IgD-negative memory B cell (primary cell): ENCODE measurements around the gene TAF6L. TPM values are rescaled to one million over a fixed set of nuclear protein-coding genes. Genes with fewer than 3 reads are reported as not detected.
A peak's percentile ranks its signal among the peaks of the same experiment; 100 is the strongest.
"Not testable (repeated sequence)": the region's sequence is repeated elsewhere in the genome, so short reads cannot be mapped to it uniquely, and the experiment has no call there.

ENCODE experiments used
- H3K27ac Mint-ChIP-seq, 3 donors: one replicate each; pipeline ENCODE4 v1.8.0; 2020 to 2022; ENCODE audit warnings: mild to moderate bottlenecking in 3 of 3, mixed read lengths in 3 of 3, moderate library complexity in 1 of 3
- H3K27me3 Mint-ChIP-seq: one replicate; pipeline ENCODE4 v1.8.0; 2021; ENCODE audit warnings: mixed read lengths
- H3K36me3 Mint-ChIP-seq: one replicate; pipeline ENCODE4 v1.8.0; 2020; ENCODE audit warnings: mild to moderate bottlenecking, mixed read lengths
- H3K4me1 Mint-ChIP-seq, 3 donors: one replicate each; pipeline ENCODE4 v1.8.0; 2020 to 2022; ENCODE audit warnings: mixed read lengths in 3 of 3, mild to moderate bottlenecking in 1 of 3
- H3K4me3 Mint-ChIP-seq, 4 donors: one replicate each; pipeline ENCODE4 v1.8.0; 2020 to 2022; ENCODE audit warnings: mild to moderate bottlenecking in 4 of 4, mixed read lengths in 4 of 4, moderate library complexity in 3 of 4
- H3K9me3 Mint-ChIP-seq, 3 donors: one replicate each; pipeline ENCODE4 v1.8.0; 2020 to 2021; ENCODE audit warnings: mixed read lengths in 3 of 3, mild to moderate bottlenecking in 1 of 3
- polyA plus RNA-seq: library from polyadenylated mRNA; unstranded; fragments of 300-500 nt; fragmentation: Illumina TruSeq; gene quantifications from one replicate; pipeline ENCODE4 v1.2.3, GENCODE V29; 2021

Gene TAF6L
- polyA plus RNA-seq, 1 donor from 2014 or later, result 12.2 TPM

DNA sequence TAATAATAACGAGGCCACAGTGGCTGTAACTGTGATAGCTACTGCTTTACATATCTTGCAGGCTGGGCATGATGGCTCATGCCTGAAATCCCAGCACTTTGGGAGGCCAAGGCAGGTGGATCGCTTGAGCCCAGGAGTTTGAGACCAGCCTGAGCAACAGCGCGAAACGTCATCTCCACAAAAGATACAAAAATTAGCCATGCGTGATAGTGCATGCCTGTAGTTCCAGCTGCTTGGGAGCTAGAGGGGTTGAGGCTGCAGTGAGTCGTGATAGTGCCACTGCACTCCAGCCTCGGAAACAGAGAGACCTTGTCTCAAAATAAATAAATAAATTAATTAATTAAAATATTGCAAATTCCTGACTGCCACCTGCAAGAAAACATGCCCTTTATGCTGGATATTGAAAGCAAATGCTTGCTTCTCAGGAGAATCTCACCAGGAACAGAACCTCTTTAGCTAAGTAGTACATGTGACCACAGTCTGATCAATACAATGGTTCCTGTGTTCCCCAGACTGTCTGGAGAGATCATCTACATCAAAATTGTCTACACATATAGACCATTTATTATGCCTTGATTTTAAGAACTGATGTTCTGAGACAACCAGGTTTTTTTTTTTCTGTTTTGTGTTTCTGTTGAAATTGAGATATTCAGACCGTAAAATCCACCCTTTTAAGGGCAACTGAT, 23.6 kb upstream of the TAF6L start:
- Mint-ChIP-seq H3K4me3 (peak overlapping the region in 1 of 4 donors; percentile 13), H3K36me3 (no peaks in the 10 kb centered on the region), H3K27ac (no peak overlapping the region), H3K4me1 (peaks cover 5 to 16% (median 5%) of the 10 kb centered on the region in 3 donors), H3K9me3 (no peaks in the 10 kb centered on the region), H3K27me3 (no peaks in the 10 kb centered on the region)

DNA sequence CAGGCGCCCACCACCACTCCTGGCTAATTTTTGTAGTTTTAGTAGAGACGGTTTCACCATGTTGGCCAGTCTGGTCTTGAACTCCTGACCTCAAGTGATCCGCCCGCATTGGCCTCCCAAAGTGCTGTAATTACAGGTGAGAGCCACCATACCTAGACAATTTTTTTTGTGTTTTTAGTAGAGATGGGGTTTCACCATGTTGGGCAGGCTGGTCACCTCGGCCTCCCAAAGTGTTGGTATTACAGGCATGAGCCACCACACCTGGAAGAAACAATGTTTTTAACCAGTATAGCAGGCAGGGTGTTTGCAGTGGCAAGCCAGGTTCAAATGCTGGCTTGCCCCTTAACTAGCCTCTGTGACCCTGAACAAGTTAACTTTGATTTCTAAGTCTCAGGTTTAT, 21.3 kb upstream of the TAF6L start:
- H3K4me3 Mint-ChIP-seq, result not testable (repeated sequence)

DNA sequence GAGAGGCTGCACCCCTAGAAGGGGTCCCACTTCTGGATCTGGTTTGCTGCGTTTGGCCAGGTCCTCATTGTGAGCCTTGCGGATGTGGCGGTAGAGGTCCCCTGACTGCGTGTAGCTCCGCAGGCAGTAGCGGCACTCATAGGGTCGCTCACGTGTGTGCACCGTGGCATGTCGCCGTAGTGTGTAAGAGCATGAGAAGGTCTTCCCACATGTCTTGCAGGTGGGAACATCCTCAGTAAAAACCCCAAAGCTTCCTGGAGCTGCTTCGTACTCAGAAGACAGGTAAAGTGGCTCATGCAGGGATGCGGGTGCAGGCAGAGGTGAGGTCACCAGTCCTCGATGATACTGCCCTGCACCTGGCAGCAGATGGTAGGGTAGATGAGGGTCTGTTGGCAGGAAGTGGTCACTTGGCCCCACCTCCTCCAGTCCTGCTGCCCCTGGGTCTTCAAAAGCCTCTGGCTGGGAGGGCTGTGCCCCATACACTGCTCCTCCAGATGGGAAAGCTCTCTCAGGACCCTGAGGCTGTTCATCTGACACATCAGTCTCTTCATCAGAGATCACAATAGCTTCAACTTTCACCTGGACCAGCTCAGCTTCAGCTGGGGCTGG, 18.9 kb upstream of the TAF6L start:
- Mint-ChIP-seq H3K27me3 (no peaks in the 10 kb centered on the region), H3K27ac (no peak overlapping the region), H3K4me1 (peaks cover 5 to 28% (median 12%) of the 10 kb centered on the region in 3 donors), H3K4me3 (peak overlapping the region in 1 of 4 donors; percentile 8), H3K9me3 (no peaks in the 10 kb centered on the region), H3K36me3 (no peaks in the 10 kb centered on the region)

More for the DNA sequence above, 21.3 kb upstream of the TAF6L start:
- not testable (repeated sequence) for H3K27me3 Mint-ChIP-seq, H3K9me3 Mint-ChIP-seq, H3K36me3 Mint-ChIP-seq
- H3K4me1 Mint-ChIP-seq, result peaks cover 5 to 26% (median 12%) of the 10 kb centered on the region in 3 donors
- peak overlapping the region in 1 of 3 donors; percentile 53 for H3K27ac Mint-ChIP-seq

GRCh38 chr11:62752994-62753735, 18.0 kb upstream of the TAF6L start:
- H3K4me3 Mint-ChIP-seq, result peak overlapping the region; percentile 84 to 100 (median 100)
- no peaks in the 10 kb centered on the region for H3K36me3 Mint-ChIP-seq
- H3K9me3 Mint-ChIP-seq, result no peaks in the 10 kb centered on the region
- peaks cover 5 to 23% (median 12%) of the 10 kb centered on the region in 3 donors for H3K4me1 Mint-ChIP-seq
- peak overlapping the region; percentile 82 to 99 (median 98) for H3K27ac Mint-ChIP-seq
- no peaks in the 10 kb centered on the region for H3K27me3 Mint-ChIP-seq

- no peaks in the 10 kb centered on the region for H3K27me3 Mint-ChIP-seq
- no peaks in the 10 kb centered on the region for H3K9me3 Mint-ChIP-seq
- H3K4me3 Mint-ChIP-seq, result peak within 1 kb of the TSS; percentile 84 to 100 (median 100)
- no peaks in the 10 kb centered on the region for H3K36me3 Mint-ChIP-seq
- H3K27ac Mint-ChIP-seq, result peak within 1 kb of the TSS; percentile 82 to 99 (median 98)
- H3K4me1 Mint-ChIP-seq, result peaks cover 4 to 21% (median 9%) of the 10 kb centered on the region in 3 donors
These were observed 17.2 kb upstream of the TAF6L start, which contains the start of gene ZBTB3 for GRCh38 chr11:62753736-62754603. Gene ZBTB3 (minus strand): TSS chr11:62754160. CDS start chr11:62753664, 496 bp downstream.

- Mint-ChIP-seq H3K4me1 (peaks cover 0 to 17% (median 9%) of the 10 kb centered on the region in 3 donors), H3K36me3 (no peaks in the 10 kb centered on the region), H3K4me3 (peak overlapping the region; percentile 63 to 100 (median 74)), H3K27me3 (no peaks in the 10 kb centered on the region), H3K27ac (peak overlapping the region in 2 of 3 donors; percentile 33 to 52), H3K9me3 (no peaks in the 10 kb centered on the region)
These were observed 16.0 kb upstream of the TAF6L start for GRCh38 chr11:62755086-62755615.

DNA sequence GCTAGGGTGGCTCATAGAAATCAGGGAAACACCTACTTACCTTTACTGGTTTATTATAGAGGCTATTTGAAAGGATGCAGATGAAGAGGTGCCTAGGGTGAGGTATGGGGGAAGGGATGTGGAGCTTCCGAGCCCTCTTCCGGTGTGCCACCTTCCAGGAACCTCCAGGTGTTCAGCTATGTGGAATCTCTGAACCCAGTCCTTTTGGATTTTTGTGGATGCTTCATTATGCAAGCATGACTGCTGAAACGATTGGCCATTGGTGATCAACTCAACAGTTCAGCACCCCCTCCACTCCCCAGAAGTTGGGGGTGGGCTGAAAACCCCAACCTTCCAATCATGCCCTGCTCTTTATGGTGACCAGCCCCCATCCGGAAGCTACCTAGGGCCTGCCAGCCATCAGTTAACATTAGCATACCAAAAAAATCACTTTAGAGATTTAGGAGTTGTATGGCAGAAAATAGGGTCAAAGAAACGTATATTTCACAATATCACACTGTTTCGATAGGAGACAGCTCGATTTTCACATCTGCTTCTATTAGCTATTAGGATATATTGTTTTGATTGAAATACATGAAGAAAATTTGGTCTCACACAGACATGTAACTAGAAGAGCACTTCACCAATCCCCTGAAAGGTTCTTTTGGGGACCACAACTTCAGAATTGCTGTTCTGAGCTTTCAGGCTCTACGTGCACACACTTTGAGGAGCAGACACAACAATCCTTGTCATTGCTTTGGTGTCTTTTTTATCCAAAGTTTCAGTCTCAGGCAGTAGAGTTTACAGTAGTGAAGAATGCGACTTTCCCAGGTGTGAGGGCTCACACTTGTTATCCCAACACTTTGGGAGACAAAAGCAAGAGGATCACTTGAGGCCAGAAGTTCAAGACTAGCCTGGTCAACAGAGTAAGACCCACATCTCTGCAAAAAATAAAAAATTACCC, 13.1 kb upstream of the TAF6L start:
- Mint-ChIP-seq H3K36me3 (peaks cover 2% of the 10 kb centered on the region), H3K27me3 (no peaks in the 10 kb centered on the region), H3K4me3 (peak overlapping the region in 1 of 4 donors; percentile 44), H3K27ac (no peak overlapping the region), H3K9me3 (no peaks in the 10 kb centered on the region), H3K4me1 (peaks cover 9 to 18% (median 17%) of the 10 kb centered on the region in 3 donors)

DNA sequence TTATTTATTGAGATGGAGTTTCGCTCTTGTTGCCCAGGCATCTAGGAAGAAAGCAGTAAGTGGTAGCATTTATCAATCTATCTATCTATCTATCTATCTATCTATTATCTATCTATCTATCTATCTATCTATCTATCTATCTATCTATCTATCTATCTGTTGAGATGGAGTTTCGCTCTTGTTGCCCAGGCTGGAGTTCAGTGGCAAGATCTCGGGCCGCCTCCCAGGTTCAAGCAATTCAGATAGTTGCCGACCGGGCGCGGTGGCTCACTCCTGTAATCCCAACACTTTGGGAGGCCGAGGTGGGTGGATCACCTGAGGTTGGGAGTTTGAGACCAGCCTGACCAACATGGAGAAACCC, 10.3 kb upstream of the TAF6L start:
- H3K27ac Mint-ChIP-seq, result peak overlapping the region in 2 of 3 donors; percentile 81 to 96
- peak overlapping the region; percentile 89 to 100 (median 97) for H3K4me3 Mint-ChIP-seq
- not testable (repeated sequence) for H3K27me3 Mint-ChIP-seq, H3K9me3 Mint-ChIP-seq, H3K36me3 Mint-ChIP-seq
- peaks cover 8 to 12% (median 9%) of the 10 kb centered on the region in 3 donors for H3K4me1 Mint-ChIP-seq

GRCh38 chr11:62770778-62771143, 435 bp upstream of the TAF6L start:
- Mint-ChIP-seq H3K27ac (peak overlapping the region; percentile 96), H3K4me3 (peak overlapping the region; percentile 90 to 99 (median 98)), H3K9me3 (no peaks in the 10 kb centered on the region), H3K36me3 (peaks cover 1% of the 10 kb centered on the region), H3K27me3 (no peaks in the 10 kb centered on the region), H3K4me1 (peaks cover 14 to 22% (median 16%) of the 10 kb centered on the region in 3 donors)

GRCh38 chr11:62774407-62774806, 3.2 kb downstream of the TAF6L start:
- Mint-ChIP-seq H3K9me3 (no peaks in the 10 kb centered on the region), H3K27me3 (no peaks in the 10 kb centered on the region), H3K36me3 (peaks cover 3% of the 10 kb centered on the region), H3K4me1 (peaks cover 13 to 21% (median 15%) of the 10 kb centered on the region in 3 donors), H3K4me3 (peak overlapping the region in 1 of 4 donors; percentile 53), H3K27ac (peak overlapping the region in 1 of 3 donors; percentile 70)

DNA sequence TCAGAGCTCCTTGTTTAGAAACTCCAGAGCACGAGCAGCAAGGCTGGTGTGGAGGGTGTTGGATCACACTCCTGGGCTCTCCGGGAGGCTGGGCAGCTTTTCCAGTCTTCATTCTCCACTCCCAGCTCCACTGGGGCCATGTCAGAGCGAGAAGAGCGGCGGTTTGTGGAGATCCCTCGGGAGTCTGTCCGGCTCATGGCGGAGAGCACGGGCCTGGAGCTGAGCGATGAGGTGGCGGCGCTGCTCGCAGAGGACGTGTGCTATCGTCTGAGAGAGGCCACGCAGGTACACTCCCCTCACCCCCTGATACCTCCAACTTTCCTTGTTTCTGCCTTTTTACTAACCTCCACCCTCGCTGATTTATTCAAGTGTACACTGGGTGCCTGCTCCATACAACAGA, 4.5 kb downstream of the TAF6L start:
- H3K4me1 Mint-ChIP-seq, result peaks cover 6 to 9% (median 8%) of the 10 kb centered on the region in 3 donors
- H3K4me3 Mint-ChIP-seq, result no peak overlapping the region
- no peaks in the 10 kb centered on the region for H3K9me3 Mint-ChIP-seq
- peaks cover 3% of the 10 kb centered on the region for H3K36me3 Mint-ChIP-seq
- peak overlapping the region in 1 of 3 donors; percentile 46 for H3K27ac Mint-ChIP-seq
- H3K27me3 Mint-ChIP-seq, result no peaks in the 10 kb centered on the region

GRCh38 chr11:62777389-62777788, 6.2 kb downstream of the TAF6L start:
- peak overlapping the region in 1 of 3 donors; percentile 49 for H3K27ac Mint-ChIP-seq
- H3K27me3 Mint-ChIP-seq, result no peaks in the 10 kb centered on the region
- H3K4me3 Mint-ChIP-seq, result no peak overlapping the region
- H3K4me1 Mint-ChIP-seq, result peaks cover 0 to 4% (median 3%) of the 10 kb centered on the region in 3 donors
- no peaks in the 10 kb centered on the region for H3K9me3 Mint-ChIP-seq
- H3K36me3 Mint-ChIP-seq, result peaks cover 1% of the 10 kb centered on the region

- Mint-ChIP-seq H3K9me3 (no peaks in the 10 kb centered on the region), H3K36me3 (peaks cover 4% of the 10 kb centered on the region), H3K4me3 (peak overlapping the region in 1 of 4 donors; percentile 47), H3K27me3 (no peaks in the 10 kb centered on the region), H3K27ac (no peak overlapping the region), H3K4me1 (peaks cover 0 to 4% (median 3%) of the 10 kb centered on the region in 3 donors)
These were observed 7.2 kb downstream of the TAF6L start for GRCh38 chr11:62778441-62778840.
